ENCODE results near the gene ADCY1. TPM values are rescaled to one million over a fixed set of nuclear protein-coding genes. Genes with fewer than 3 reads are reported as not detected.

The ADCY1 gene
- polyA plus RNA-seq, 1 donor (not counting 4 experiments of a cell fraction or from before 2014, with no cell fraction given): 0.54 TPM

DNA sequence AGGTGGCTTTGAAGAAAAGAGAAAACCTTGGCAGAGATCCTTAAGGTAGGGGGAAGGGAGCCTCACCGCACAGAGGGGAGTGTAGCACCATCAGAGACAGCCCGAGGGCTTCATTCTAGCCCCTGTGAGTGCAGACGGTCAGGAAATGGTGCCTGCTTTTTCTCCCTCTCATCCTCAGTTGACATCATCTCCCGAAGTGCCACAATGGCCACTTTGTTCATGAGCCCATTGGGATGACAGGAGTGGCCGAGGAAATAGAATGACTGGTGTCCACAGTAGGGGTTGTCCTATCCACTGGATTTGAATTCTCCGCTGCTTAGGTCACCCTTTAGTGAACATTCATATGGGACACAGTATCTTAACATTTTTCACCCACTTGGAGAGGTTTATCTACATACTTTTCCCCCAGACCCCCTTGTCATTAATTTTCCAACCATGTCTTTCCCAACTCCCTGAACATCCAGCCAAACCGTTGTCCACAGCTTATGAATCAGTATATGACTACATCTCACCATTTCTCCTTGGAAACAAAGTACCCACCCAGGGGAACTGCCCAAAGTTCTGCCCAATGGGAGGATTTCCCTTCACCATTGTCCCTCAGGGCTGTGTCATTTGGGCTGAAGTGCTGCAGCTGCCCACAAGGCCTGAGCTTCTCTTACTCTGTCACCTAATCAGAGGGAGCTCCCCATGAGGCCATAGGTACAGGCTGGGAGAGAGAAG, 108.8 kb downstream of the ADCY1 start:
- Histone ChIP-seq H3K27me3 (ENCODE audit: control insufficient read depth, extremely low read depth, insufficient read depth, low read length) (peaks cover 7% of the 10 kb centered on the region), H3K9me1 (ENCODE audit: control insufficient read depth, extremely low read depth, insufficient read depth, low read length) (no peaks in the 10 kb centered on the region), H3K9me3 (ENCODE audit: control insufficient read depth, low read depth, low read length) (no peaks in the 10 kb centered on the region), H3K27ac (ENCODE audit: control insufficient read depth, insufficient read depth, low read length) (no peak overlapping the region), H3K4me3 (ENCODE audit: control insufficient read depth in 2 of 3, extremely low read depth in 1 of 3, insufficient read depth in 2 of 3, low read depth in 1 of 3, low read length in 3 of 3) (no peak overlapping the region), H2AFZ (ENCODE audit: control insufficient read depth, low read length) (no peak overlapping the region), H4K20me1 (ENCODE audit: control insufficient read depth, extremely low read depth, insufficient read depth, low read length) (no peaks in the 10 kb centered on the region), H3K79me2 (ENCODE audit: control insufficient read depth, insufficient read depth, low read length) (no peaks in the 10 kb centered on the region), H3K4me2 (ENCODE audit: control insufficient read depth, extremely low read depth, insufficient read depth, low read depth, low read length) (no peak overlapping the region), H3K36me3 (ENCODE audit: control insufficient read depth in 2 of 2, extremely low read depth in 1 of 2, insufficient read depth in 2 of 2, low read length in 2 of 2) (no peaks in the 10 kb centered on the region), H3K4me1 (ENCODE audit: control insufficient read depth, extremely low read depth, insufficient read depth, low read length) (peaks cover 4% of the 10 kb centered on the region), H3K9ac (ENCODE audit: control insufficient read depth, extremely low read depth, insufficient read depth, low read length) (no peak overlapping the region)
- dilution Hi-C loops (cut with MboI; ENCODE audit: extremely low pct_ligation_motif_present, low sequenced_read_pairs): no loop called here
- DNase-seq (ENCODE audit: low read depth, low spot score) (no peak), FAIRE-seq (no peak)
- no peak for TF ChIP-seq EZH2 (IDR thresholded peaks at IDR 0.05; ENCODE audit: low read length)
- TF ChIP-seq, protein P1, sequence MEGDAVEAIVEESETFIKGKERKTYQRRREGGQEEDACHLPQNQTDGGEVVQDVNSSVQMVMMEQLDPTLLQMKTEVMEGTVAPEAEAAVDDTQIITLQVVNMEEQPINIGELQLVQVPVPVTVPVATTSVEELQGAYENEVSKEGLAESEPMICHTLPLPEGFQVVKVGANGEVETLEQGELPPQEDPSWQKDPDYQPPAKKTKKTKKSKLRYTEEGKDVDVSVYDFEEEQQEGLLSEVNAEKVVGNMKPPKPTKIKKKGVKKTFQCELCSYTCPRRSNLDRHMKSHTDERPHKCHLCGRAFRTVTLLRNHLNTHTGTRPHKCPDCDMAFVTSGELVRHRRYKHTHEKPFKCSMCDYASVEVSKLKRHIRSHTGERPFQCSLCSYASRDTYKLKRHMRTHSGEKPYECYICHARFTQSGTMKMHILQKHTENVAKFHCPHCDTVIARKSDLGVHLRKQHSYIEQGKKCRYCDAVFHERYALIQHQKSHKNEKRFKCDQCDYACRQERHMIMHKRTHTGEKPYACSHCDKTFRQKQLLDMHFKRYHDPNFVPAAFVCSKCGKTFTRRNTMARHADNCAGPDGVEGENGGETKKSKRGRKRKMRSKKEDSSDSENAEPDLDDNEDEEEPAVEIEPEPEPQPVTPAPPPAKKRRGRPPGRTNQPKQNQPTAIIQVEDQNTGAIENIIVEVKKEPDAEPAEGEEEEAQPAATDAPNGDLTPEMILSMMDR (optimal IDR thresholded peaks at IDR 0.05 in 1 of 3, IDR thresholded peaks at IDR 0.05 in 1 of 3, conservative IDR thresholded peaks at IDR 0.05 in 1 of 3; ENCODE audit: extremely low read depth in 1 of 3, insufficient read depth in 2 of 3, low read length in 3 of 3): no peak

DNA sequence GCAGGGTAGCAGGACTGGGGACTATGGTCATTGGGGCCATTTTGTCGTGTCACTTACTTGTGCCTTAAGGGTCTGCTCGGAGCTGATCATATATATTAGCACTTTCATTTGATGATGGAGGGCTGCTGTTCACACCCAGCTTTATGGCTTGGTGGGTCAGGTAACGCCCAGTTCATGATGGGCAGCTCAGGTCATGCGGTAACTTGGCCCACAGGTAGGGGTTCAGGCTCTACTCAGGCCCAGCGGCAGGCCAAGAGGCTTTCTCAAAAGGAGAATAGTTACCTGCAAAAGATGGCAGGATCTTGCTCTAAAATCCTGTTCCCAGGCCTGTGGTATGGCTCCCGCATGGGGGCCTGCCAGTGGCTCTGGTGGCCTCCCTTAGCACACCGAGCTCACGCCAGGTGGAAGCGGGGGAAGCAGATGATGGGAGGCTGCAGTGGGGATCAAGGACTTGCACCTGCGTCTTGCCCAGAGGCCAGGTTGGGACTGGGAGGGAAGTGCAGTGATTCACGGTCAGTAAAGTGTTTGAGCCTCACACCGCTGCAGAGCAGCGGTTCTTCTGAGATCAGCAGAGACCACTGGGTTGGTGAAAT, 109.5 kb downstream of the ADCY1 start:
- no peak for TF ChIP-seq EZH2 (IDR thresholded peaks at IDR 0.05; ENCODE audit: low read length)
- TF ChIP-seq, protein P1 (optimal IDR thresholded peaks at IDR 0.05 in 1 of 3, IDR thresholded peaks at IDR 0.05 in 1 of 3, conservative IDR thresholded peaks at IDR 0.05 in 1 of 3; ENCODE audit: extremely low read depth in 1 of 3, insufficient read depth in 2 of 3, low read length in 3 of 3): no peak
- Histone ChIP-seq H3K27ac (ENCODE audit: control insufficient read depth, insufficient read depth, low read length) (no peak overlapping the region), H3K27me3 (ENCODE audit: control insufficient read depth, extremely low read depth, insufficient read depth, low read length) (peaks cover 7% of the 10 kb centered on the region), H3K4me1 (ENCODE audit: control insufficient read depth, extremely low read depth, insufficient read depth, low read length) (peaks cover 4% of the 10 kb centered on the region), H3K9me1 (ENCODE audit: control insufficient read depth, extremely low read depth, insufficient read depth, low read length) (no peaks in the 10 kb centered on the region), H3K79me2 (ENCODE audit: control insufficient read depth, insufficient read depth, low read length) (no peaks in the 10 kb centered on the region), H3K9me3 (ENCODE audit: control insufficient read depth, low read depth, low read length) (no peaks in the 10 kb centered on the region), H3K36me3 (ENCODE audit: control insufficient read depth in 2 of 2, extremely low read depth in 1 of 2, insufficient read depth in 2 of 2, low read length in 2 of 2) (no peaks in the 10 kb centered on the region), H3K9ac (ENCODE audit: control insufficient read depth, extremely low read depth, insufficient read depth, low read length) (no peak overlapping the region), H2AFZ (ENCODE audit: control insufficient read depth, low read length) (no peak overlapping the region), H4K20me1 (ENCODE audit: control insufficient read depth, extremely low read depth, insufficient read depth, low read length) (no peaks in the 10 kb centered on the region), H3K4me2 (ENCODE audit: control insufficient read depth, extremely low read depth, insufficient read depth, low read depth, low read length) (no peak overlapping the region), H3K4me3 (ENCODE audit: control insufficient read depth in 2 of 3, extremely low read depth in 1 of 3, insufficient read depth in 2 of 3, low read depth in 1 of 3, low read length in 3 of 3) (no peak overlapping the region)
- FAIRE-seq (no peak), DNase-seq (ENCODE audit: low read depth, low spot score) (no peak)
- dilution Hi-C loops (cut with MboI; ENCODE audit: extremely low pct_ligation_motif_present, low sequenced_read_pairs): no loop called here
